ENCODE measurements around the gene VPS13D.
A peak's percentile ranks its signal among the peaks of the same experiment; 100 is the strongest.

The VPS13D gene

GRCh38 chr1:12435639-12436344 lies 206.0 kb downstream of the VPS13D start:
- ATAC-seq (replicated peaks), result peak; percentile 74 to 76
- Mint-ChIP-seq H3K4me3 (peak overlapping the region; percentile 57 to 70), H3K4me1 (peaks cover 58 to 84% of the 10 kb centered on the region in 2 donors), H3K9me3 (no peaks in the 10 kb centered on the region), H3K36me3 (peaks cover 18 to 57% of the 10 kb centered on the region in 2 donors), H3K27me3 (no peaks in the 10 kb centered on the region), H3K27ac (peak overlapping the region; percentile 97)
- DNase-seq, result peak; percentile 64

- H3K36me3 Mint-ChIP-seq, result peaks cover 18 to 60% of the 10 kb centered on the region in 2 donors
- peak in 1 of 2 donors; percentile 10 for ATAC-seq (replicated peaks)
Measured at GRCh38 chr1:12436345-12436658, 206.5 kb downstream of the VPS13D start.

GRCh38 chr1:12436817-12437599 lies 207.2 kb downstream of the VPS13D start:
- no peaks in the 10 kb centered on the region for H3K9me3 Mint-ChIP-seq
- H3K27me3 Mint-ChIP-seq, result no peaks in the 10 kb centered on the region
- peaks cover 55 to 76% of the 10 kb centered on the region in 2 donors for H3K4me1 Mint-ChIP-seq
- ATAC-seq (replicated peaks) (no peak), DNase-seq (peak; percentile 8)
- peak overlapping the region; percentile 97 for H3K27ac Mint-ChIP-seq
- peaks cover 18 to 60% of the 10 kb centered on the region in 2 donors for H3K36me3 Mint-ChIP-seq
- peak overlapping the region in 1 of 2 donors; percentile 8 for H3K4me3 Mint-ChIP-seq

More at GRCh38 chr1:12436345-12436658, 206.5 kb downstream of the VPS13D start:
- Mint-ChIP-seq H3K9me3 (no peaks in the 10 kb centered on the region), H3K4me1 (peaks cover 58 to 83% of the 10 kb centered on the region in 2 donors), H3K27me3 (no peaks in the 10 kb centered on the region), H3K27ac (peak overlapping the region; percentile 97), H3K4me3 (peak overlapping the region; percentile 57 to 70)
- DNase-seq, result no peak

- Mint-ChIP-seq H3K4me1 (peaks cover 55 to 70% of the 10 kb centered on the region in 2 donors), H3K27me3 (no peaks in the 10 kb centered on the region), H3K4me3 (no peak overlapping the region), H3K27ac (peak overlapping the region; percentile 92), H3K9me3 (no peaks in the 10 kb centered on the region), H3K36me3 (peaks cover 20 to 58% of the 10 kb centered on the region in 2 donors)
- ATAC-seq (replicated peaks) (no peak), DNase-seq (no peak)
Measured at GRCh38 chr1:12437629-12438028, 207.8 kb downstream of the VPS13D start.

- Mint-ChIP-seq H3K4me3 (peak overlapping the region; percentile 22 to 33), H3K4me1 (peaks cover 49 to 62% of the 10 kb centered on the region in 2 donors), H3K27ac (peak overlapping the region; percentile 92), H3K27me3 (no peaks in the 10 kb centered on the region), H3K9me3 (peaks cover 0 to 1% of the 10 kb centered on the region in 2 donors), H3K36me3 (peaks cover 24 to 60% of the 10 kb centered on the region in 2 donors)
- peak; percentile 65 for DNase-seq
- ATAC-seq (replicated peaks), result peak; percentile 61
Measured at GRCh38 chr1:12438349-12438924, 208.6 kb downstream of the VPS13D start.

- no peaks in the 10 kb centered on the region for H3K27me3 Mint-ChIP-seq
- peaks cover 43 to 55% of the 10 kb centered on the region in 2 donors for H3K4me1 Mint-ChIP-seq
- ATAC-seq (replicated peaks), result no peak
- peaks cover 25 to 65% of the 10 kb centered on the region in 2 donors for H3K36me3 Mint-ChIP-seq
- DNase-seq, result no peak
- peak overlapping the region; percentile 92 for H3K27ac Mint-ChIP-seq
- peaks cover 0 to 2% of the 10 kb centered on the region in 2 donors for H3K9me3 Mint-ChIP-seq
- H3K4me3 Mint-ChIP-seq, result no peak overlapping the region
Measured at GRCh38 chr1:12439073-12439472, 209.2 kb downstream of the VPS13D start.

- ATAC-seq (replicated peaks), result no peak
Measured at GRCh38 chr1:12441414-12442105, 211.7 kb downstream of the VPS13D start.

GRCh38 chr1:12442217-12442616 lies 212.4 kb downstream of the VPS13D start:
- peaks cover 0 to 2% of the 10 kb centered on the region in 2 donors for H3K9me3 Mint-ChIP-seq
- no peak for DNase-seq
- peaks cover 33 to 71% of the 10 kb centered on the region in 2 donors for H3K36me3 Mint-ChIP-seq
- H3K27me3 Mint-ChIP-seq, result no peaks in the 10 kb centered on the region
- peaks cover 25 to 41% of the 10 kb centered on the region in 2 donors for H3K4me1 Mint-ChIP-seq
- H3K27ac Mint-ChIP-seq, result no peak overlapping the region
- no peak for ATAC-seq (replicated peaks)
- no peak overlapping the region for H3K4me3 Mint-ChIP-seq

More at GRCh38 chr1:12441414-12442105, 211.7 kb downstream of the VPS13D start:
- Mint-ChIP-seq H3K4me3 (no peak overlapping the region), H3K27ac (peak overlapping the region; percentile 14), H3K27me3 (no peaks in the 10 kb centered on the region), H3K4me1 (peaks cover 32 to 44% of the 10 kb centered on the region in 2 donors), H3K9me3 (peaks cover 0 to 2% of the 10 kb centered on the region in 2 donors), H3K36me3 (peaks cover 30 to 72% of the 10 kb centered on the region in 2 donors)
- DNase-seq, result no peak

GRCh38 chr1:12443151-12443550 lies 213.3 kb downstream of the VPS13D start:
- no peaks in the 10 kb centered on the region for H3K27me3 Mint-ChIP-seq
- no peak overlapping the region for H3K4me3 Mint-ChIP-seq
- H3K4me1 Mint-ChIP-seq, result peaks cover 24 to 36% of the 10 kb centered on the region in 2 donors
- DNase-seq (no peak), ATAC-seq (replicated peaks) (no peak)
- no peak overlapping the region for H3K27ac Mint-ChIP-seq
- peaks cover 33 to 72% of the 10 kb centered on the region in 2 donors for H3K36me3 Mint-ChIP-seq
- H3K9me3 Mint-ChIP-seq, result peaks cover 0 to 2% of the 10 kb centered on the region in 2 donors

GRCh38 chr1:12444329-12444841 lies 214.6 kb downstream of the VPS13D start:
- Mint-ChIP-seq H3K4me1 (peaks cover 18 to 34% of the 10 kb centered on the region in 2 donors), H3K27me3 (no peaks in the 10 kb centered on the region), H3K4me3 (no peak overlapping the region), H3K9me3 (peaks cover 0 to 2% of the 10 kb centered on the region in 2 donors), H3K36me3 (peaks cover 29 to 63% of the 10 kb centered on the region in 2 donors), H3K27ac (no peak overlapping the region)
- DNase-seq (no peak), ATAC-seq (replicated peaks) (no peak)

GRCh38 chr1:12445257-12445656 lies 215.4 kb downstream of the VPS13D start:
- peaks cover 30 to 62% of the 10 kb centered on the region in 2 donors for H3K36me3 Mint-ChIP-seq
- DNase-seq, result no peak
- H3K9me3 Mint-ChIP-seq, result peaks cover 0 to 2% of the 10 kb centered on the region in 2 donors
- no peak for ATAC-seq (replicated peaks)
- peaks cover 14 to 40% of the 10 kb centered on the region in 2 donors for H3K4me1 Mint-ChIP-seq
- H3K27ac Mint-ChIP-seq, result no peak overlapping the region
- no peak overlapping the region for H3K4me3 Mint-ChIP-seq
- no peaks in the 10 kb centered on the region for H3K27me3 Mint-ChIP-seq

- H3K4me3 Mint-ChIP-seq, result no peak overlapping the region
- ATAC-seq (replicated peaks) (no peak), DNase-seq (no peak)
- peak overlapping the region; percentile 51 for H3K27ac Mint-ChIP-seq
- peaks cover 34 to 61% of the 10 kb centered on the region in 2 donors for H3K36me3 Mint-ChIP-seq
- H3K4me1 Mint-ChIP-seq, result peaks cover 19 to 48% of the 10 kb centered on the region in 2 donors
- H3K9me3 Mint-ChIP-seq, result peaks cover 0 to 2% of the 10 kb centered on the region in 2 donors
- no peaks in the 10 kb centered on the region for H3K27me3 Mint-ChIP-seq
Measured at GRCh38 chr1:12446593-12446992, 216.8 kb downstream of the VPS13D start.

GRCh38 chr1:12447307-12447706 lies 217.5 kb downstream of the VPS13D start:
- peaks cover 19 to 52% of the 10 kb centered on the region in 2 donors for H3K4me1 Mint-ChIP-seq
- peaks cover 34 to 62% of the 10 kb centered on the region in 2 donors for H3K36me3 Mint-ChIP-seq
- DNase-seq, result no peak
- peaks cover 0 to 2% of the 10 kb centered on the region in 2 donors for H3K9me3 Mint-ChIP-seq
- H3K27me3 Mint-ChIP-seq, result no peaks in the 10 kb centered on the region
- H3K4me3 Mint-ChIP-seq, result no peak overlapping the region
- ATAC-seq (replicated peaks), result no peak
- no peak overlapping the region for H3K27ac Mint-ChIP-seq

Data from stimulated activated naive B cell treated with anti-CD40 and anti-IgM and Interleukin-4, amounts not matched to agents 10 μg/mL and 1 μg/mL and 100 μg/mL, for 72 hours (primary cell).